HCT116 (cell line): ENCODE measurements around the gene ZNF74. TPM values are rescaled to one million over a fixed set of nuclear protein-coding genes. Genes with fewer than 3 reads are reported as not detected.

Experiments
- ATAC-seq: fragments of 200-7000 bp; cut with Tn5 transposase; 2 replicates; pipeline ENCODE4 v1.9.1; 2020; ENCODE audit warnings: mild to moderate bottlenecking, moderate library complexity
- BruUV-seq: library from RNA; stranded (reverse); fragments of 400-500 nt; replicated peaks from 2 replicates; lab custom pipeline; 2021; lab: Mats Ljungman, UMichigan
- CTCF ChIA-PET: fragments of 300-600 bp; sonication (Branson Sonifier 250); formaldehyde crosslinking; loops from one replicate; lab custom pipeline; 2021; ENCODE audit warnings: antibody characterized with exemption; lab: Charles Lee
- POLR2A ChIA-PET: fragments of 300-600, 350-600 bp; sonication (Branson Sonifier 250); formaldehyde crosslinking; loops from one replicate; lab custom pipeline; 2021; ENCODE audit warnings: antibody characterized with exemption; lab: Charles Lee
- RAD21 ChIA-PET, 2 experiments: fragments of 300-600 bp; sonication (Branson Sonifier 250); formaldehyde crosslinking; loops; one replicate each; lab custom pipeline; 2023; ENCODE audit warnings: low total read pairs in 2 of 2; ENCODE audit not compliant: uncharacterized antibody in 2 of 2, unreplicated experiment in 2 of 2, low non-redundant PET in 1 of 2; lab: Charles Lee
- DNase-seq: peaks from one replicate; pipeline ENCODE4 v3.0.0-alpha.2; 2010; ENCODE audit warnings: low read depth, low spot score
- H2AFZ ChIP-seq: fragments of 200-600 bp; shearing (Covaris generic), sonication (generic); 2 replicates; pipeline ENCODE4 v1.6.1; 2017; ENCODE audit warnings: low read depth, mixed run types, mixed read lengths, antibody characterized with exemption, low read length; ENCODE audit not compliant: poor library complexity, severe bottlenecking
- H3K27ac ChIP-seq: 2 replicates; pipeline ENCODE4 v1.5.1; 2012; ENCODE audit warnings: low read depth, low read length
- H3K27me3 ChIP-seq: fragments of 200-600 bp; sonication (generic); 2 replicates; pipeline ENCODE4 v1.6.1; 2016; ENCODE audit warnings: mixed run types, low read length, mixed read lengths; ENCODE audit not compliant: insufficient read depth
- H3K36me3 ChIP-seq, 2 experiments: fragments of 200-500 bp in 1 of 2; fragments of 200-600 bp in 1 of 2; sonication (Bioruptor generic) in 1 of 2; sonication (generic) in 1 of 2; 2 replicates each; pipeline versions ENCODE4 v1.5.1 to v1.6.1; 2014 to 2016; ENCODE audit warnings: low read length in 2 of 2, inconsistent platforms in 1 of 2, mixed read lengths in 1 of 2, mixed run types in 1 of 2; ENCODE audit not compliant: insufficient read depth in 2 of 2, control insufficient read depth in 1 of 2
- H3K4me1 ChIP-seq, 2 experiments: fragments of 200-600 bp in 1 of 2; sonication (generic) in 1 of 2; 2 replicates each; pipeline versions ENCODE4 v1.5.1 to v1.6.1; 2012 to 2017; ENCODE audit warnings: low read length in 2 of 2, inconsistent platforms in 1 of 2, mild to moderate bottlenecking in 1 of 2, mixed read lengths in 1 of 2, mixed run types in 1 of 2, moderate library complexity in 1 of 2; ENCODE audit not compliant: insufficient read depth in 2 of 2, control insufficient read depth in 1 of 2
- H3K4me2 ChIP-seq: fragments of 200-600 bp; sonication (generic); 2 replicates; pipeline ENCODE4 v1.6.1; 2017; ENCODE audit warnings: mixed run types, low read length, mixed read lengths
- H3K4me3 ChIP-seq, 2 experiments: fragments of 200-600 bp in 1 of 2; sonication (generic) in 1 of 2; replicated peaks in 1 of 2; 2 replicates each; pipeline ENCODE4 v1.5.1; 2011 to 2016; ENCODE audit warnings: low read length in 2 of 2, control low read depth in 1 of 2, low read depth in 1 of 2, mild to moderate bottlenecking in 1 of 2, mixed read lengths in 1 of 2, mixed run types in 1 of 2
- H3K79me2 ChIP-seq: fragments of 200-600 bp; sonication (generic); 2 replicates; pipeline ENCODE4 v1.6.1; 2017; ENCODE audit warnings: mild to moderate bottlenecking, mixed run types, low read length, moderate library complexity, mixed read lengths; ENCODE audit not compliant: insufficient read depth
- H3K9ac ChIP-seq: fragments of 200-600 bp; sonication (generic); 2 replicates; pipeline ENCODE4 v1.6.1; 2016; ENCODE audit warnings: low read length, mixed read lengths
- H3K9me2 ChIP-seq: fragments of 200-600 bp; sonication (generic), shearing (Covaris generic); 2 replicates; pipeline ENCODE4 v1.6.1; 2017; ENCODE audit warnings: mixed run types, mild to moderate bottlenecking, moderate library complexity; ENCODE audit not compliant: insufficient read depth
- H3K9me3 ChIP-seq, 2 experiments: fragments of 200-500 bp in 1 of 2; fragments of 200-600 bp in 1 of 2; sonication (Bioruptor generic) in 1 of 2; sonication (generic) in 1 of 2; 2 replicates each; pipeline ENCODE4 v1.6.1; 2014 to 2017; ENCODE audit warnings: low read length in 2 of 2, mixed read lengths in 2 of 2, inconsistent platforms in 1 of 2, low read depth in 1 of 2, mild to moderate bottlenecking in 1 of 2, mixed run types in 1 of 2, moderate library complexity in 1 of 2; ENCODE audit not compliant: control insufficient read depth in 1 of 2, insufficient read depth in 1 of 2
- H4K20me1 ChIP-seq: fragments of 200-600 bp; sonication (generic), shearing (Covaris generic); 2 replicates; pipeline ENCODE4 v1.6.1; 2017; ENCODE audit warnings: mixed run types, mild to moderate bottlenecking, moderate library complexity; ENCODE audit not compliant: insufficient read depth
- ATF3 ChIP-seq: IDR thresholded peaks from 2 replicates; pipeline ENCODE4 v1.6.1; 2012
- CBX3 ChIP-seq: IDR thresholded peaks from 2 replicates; pipeline ENCODE4 v1.6.1; 2012; ENCODE audit warnings: low read depth
- EZH2phosphoT487 ChIP-seq: fragments of 200-600 bp; IDR thresholded peaks from 2 replicates; pipeline ENCODE4 v1.6.1; 2018; ENCODE audit warnings: antibody characterized with exemption, borderline replicate concordance
- JUND ChIP-seq: IDR thresholded peaks from 2 replicates; pipeline ENCODE4 v1.6.1; 2012
- REST ChIP-seq: IDR thresholded peaks from 2 replicates; pipeline ENCODE4 v1.6.1; 2012; ENCODE audit warnings: low read depth
- SRF ChIP-seq: IDR thresholded peaks from 2 replicates; pipeline ENCODE4 v1.6.1; 2012; ENCODE audit warnings: low read depth
- YY1 ChIP-seq: IDR thresholded peaks from 2 replicates; pipeline ENCODE4 v1.6.1; 2011; ENCODE audit warnings: low read length, low read depth, moderate library complexity, mild to moderate bottlenecking; ENCODE audit not compliant: insufficient replicate concordance; ENCODE audit errors: extremely low read depth
- intact Hi-C: fragments of 100-400 bp; cut with micrococcal nuclease; formaldehyde crosslinking; loops from 2 replicates; pipeline ENCODE4 v1.10.0; 2022
- total RNA-seq: library from RNA; stranded (reverse); gene quantifications from one replicate; pipeline ENCODE4 v1.2.1, GENCODE V29; 2021; ENCODE audit not compliant: unreplicated experiment

The ZNF74 gene
- total RNA-seq, 1 experiment from 2014 or later = 15.4 TPM

- Histone ChIP-seq H3K79me2 (no peaks in the 10 kb centered on the region), H3K4me3 (no peak overlapping the region), H3K4me1 (peaks cover 0 to 4% of the 10 kb centered on the region in 2 experiments; a peak in 1 of 4 replicates), H3K9ac (no peak overlapping the region), H3K27me3 (no peaks in the 10 kb centered on the region), H3K9me2 (no peaks in the 10 kb centered on the region), H3K4me2 (no peak overlapping the region), H2AFZ (no peak overlapping the region), H3K27ac (no peak overlapping the region), H3K36me3 (peaks cover 0 to 3% of the 10 kb centered on the region in 2 experiments; a peak in 2 of 4 replicates), H3K9me3 (no peaks in the 10 kb centered on the region), H4K20me1 (no peaks in the 10 kb centered on the region)
- TF ChIP-seq CBX3 (no peak), EZH2phosphoT487 (no peak), YY1 (no peak), ATF3 (no peak), JUND (no peak), SRF (no peak), REST (no peak)
- ChIA-PET CTCF (no interaction called here), POLR2A (interaction anchor here (0.6 kb wide), 1 partner anchor 11 kb away, joined by 4 read pairs; no protein-coding TSS in a partner anchor), RAD21 (no interaction called here)
- DNase-seq = no peak
- no peak for ATAC-seq
- intact Hi-C loops = no loop called here
- no TSS peak for BruUV-seq
These were observed 13.9 kb downstream of the ZNF74 start for GRCh38 chr22:20407829-20408228.
